Measurements from ENCODE around the gene SKIC8. TPM values are rescaled to one million over a fixed set of nuclear protein-coding genes. Genes with fewer than 3 reads are reported as not detected.
A peak's percentile ranks its signal among the peaks of the same experiment; 100 is the strongest.

SKIC8 gene
- total and polyA plus RNA-seq, 2 experiments from 2014 or later: 60.6 to 70.2 TPM

GRCh38 chr15:78291052-78291451 lies 8.4 kb downstream of the SKIC8 start:
- WGBS (ENCODE audit: low lambda C conversion rate, missing lambda C conversion rate): 47% methylated on average over 2 of the region's 2 CpGs
- Histone ChIP-seq H3K79me2 (peaks cover 8% of the 10 kb centered on the region), H3K4me1 (ENCODE audit: insufficient read depth) (peaks cover 9% of the 10 kb centered on the region), H3K9me3 (ENCODE audit: low read depth) (no peaks in the 10 kb centered on the region), H3K9me2 (replicated peaks; ENCODE audit: insufficient read depth) (no peaks in the 10 kb centered on the region), H3K4me2 (no peak overlapping the region), H3K27ac (no peak overlapping the region), H4K20me1 (ENCODE audit: insufficient read depth, poor library complexity, severe bottlenecking) (no peaks in the 10 kb centered on the region), H3K27me3 (no peaks in the 10 kb centered on the region), H3K4me3 (no peak overlapping the region), H3K36me3 (replicated peaks; ENCODE audit: insufficient read depth, low read depth) (no peaks in the 10 kb centered on the region), H2AFZ (no peak overlapping the region)
- no peak for DNase-seq (ENCODE audit: low spot score)
- no peak for TF ChIP-seq EZH2 (IDR thresholded peaks at IDR 0.05; ENCODE audit: borderline replicate concordance)
- TF ChIP-seq CTCF (IDR thresholded peaks at IDR 0.05; ENCODE audit: poor library complexity): no peak
- no peak for TF ChIP-seq EZH2phosphoT487 (IDR thresholded peaks at IDR 0.05; ENCODE audit: low read depth, severe bottlenecking, unreplicated experiment)

- Histone ChIP-seq H3K79me2 (peaks cover 2% of the 10 kb centered on the region), H3K27ac (no peak overlapping the region), H3K27me3 (no peaks in the 10 kb centered on the region), H3K4me1 (ENCODE audit: insufficient read depth) (peaks cover 3% of the 10 kb centered on the region), H3K4me2 (no peak overlapping the region), H4K20me1 (ENCODE audit: insufficient read depth, poor library complexity, severe bottlenecking) (no peaks in the 10 kb centered on the region), H2AFZ (no peak overlapping the region), H3K36me3 (replicated peaks; ENCODE audit: insufficient read depth, low read depth) (no peaks in the 10 kb centered on the region), H3K9me3 (ENCODE audit: low read depth) (no peaks in the 10 kb centered on the region), H3K9me2 (replicated peaks; ENCODE audit: insufficient read depth) (no peaks in the 10 kb centered on the region), H3K4me3 (no peak overlapping the region)
- DNase-seq (ENCODE audit: low spot score): no peak
- no peak for TF ChIP-seq EZH2phosphoT487 (IDR thresholded peaks at IDR 0.05; ENCODE audit: low read depth, severe bottlenecking, unreplicated experiment)
- TF ChIP-seq EZH2 (IDR thresholded peaks at IDR 0.05; ENCODE audit: borderline replicate concordance): no peak
- TF ChIP-seq CTCF (IDR thresholded peaks at IDR 0.05; ENCODE audit: poor library complexity): no peak
- WGBS (ENCODE audit: low lambda C conversion rate, missing lambda C conversion rate): 91% methylated on average over 3 of the region's 3 CpGs
Measured at GRCh38 chr15:78290222-78290621, 9.2 kb downstream of the SKIC8 start.

- H4K20me1 ChIP-seq (ENCODE audit: insufficient read depth, poor library complexity, severe bottlenecking): no peaks in the 10 kb centered on the region
- H3K79me2 ChIP-seq: no peaks in the 10 kb centered on the region
- no peak overlapping the region for H3K27ac ChIP-seq
- no peak overlapping the region for H2AFZ ChIP-seq
- WGBS (ENCODE audit: low lambda C conversion rate, missing lambda C conversion rate): 81% methylated on average over 4 of the region's 4 CpGs
- no peak for DNase-seq (ENCODE audit: low spot score)
- no peaks in the 10 kb centered on the region for H3K9me3 ChIP-seq (ENCODE audit: low read depth)
- no peak for TF ChIP-seq EZH2 (IDR thresholded peaks at IDR 0.05; ENCODE audit: borderline replicate concordance)
- peak; percentile 12 for TF ChIP-seq CTCF (IDR thresholded peaks at IDR 0.05; ENCODE audit: poor library complexity)
- no peak for TF ChIP-seq EZH2phosphoT487 (IDR thresholded peaks at IDR 0.05; ENCODE audit: low read depth, severe bottlenecking, unreplicated experiment)
- no peaks in the 10 kb centered on the region for H3K36me3 ChIP-seq (replicated peaks; ENCODE audit: insufficient read depth, low read depth)
- no peaks in the 10 kb centered on the region for H3K4me1 ChIP-seq (ENCODE audit: insufficient read depth)
- H3K27me3 ChIP-seq: no peaks in the 10 kb centered on the region
- H3K4me2 ChIP-seq: no peak overlapping the region
- no peak overlapping the region for H3K4me3 ChIP-seq
- no peaks in the 10 kb centered on the region for H3K9me2 ChIP-seq (replicated peaks; ENCODE audit: insufficient read depth)
Measured at GRCh38 chr15:78284758-78285157, 14.7 kb downstream of the SKIC8 start.

GRCh38 chr15:78282324-78282723 lies 17.1 kb downstream of the SKIC8 start:
- no peak for DNase-seq (ENCODE audit: low spot score)
- H3K9me2 ChIP-seq (replicated peaks; ENCODE audit: insufficient read depth): no peaks in the 10 kb centered on the region
- no peak overlapping the region for H3K4me2 ChIP-seq
- no peaks in the 10 kb centered on the region for H3K9me3 ChIP-seq (ENCODE audit: low read depth)
- no peak overlapping the region for H3K27ac ChIP-seq
- WGBS (ENCODE audit: low lambda C conversion rate, missing lambda C conversion rate): 100% methylated on average over 2 of the region's 2 CpGs
- no peak overlapping the region for H2AFZ ChIP-seq
- no peaks in the 10 kb centered on the region for H3K27me3 ChIP-seq
- TF ChIP-seq CTCF (IDR thresholded peaks at IDR 0.05; ENCODE audit: poor library complexity): no peak
- no peak for TF ChIP-seq EZH2 (IDR thresholded peaks at IDR 0.05; ENCODE audit: borderline replicate concordance)
- no peak for TF ChIP-seq EZH2phosphoT487 (IDR thresholded peaks at IDR 0.05; ENCODE audit: low read depth, severe bottlenecking, unreplicated experiment)
- no peaks in the 10 kb centered on the region for H4K20me1 ChIP-seq (ENCODE audit: insufficient read depth, poor library complexity, severe bottlenecking)
- H3K79me2 ChIP-seq: no peaks in the 10 kb centered on the region
- H3K36me3 ChIP-seq (replicated peaks; ENCODE audit: insufficient read depth, low read depth): no peaks in the 10 kb centered on the region
- H3K4me1 ChIP-seq (ENCODE audit: insufficient read depth): no peaks in the 10 kb centered on the region
- no peak overlapping the region for H3K4me3 ChIP-seq

Data from hepatocyte (in vitro differentiated cells).